Measurements from ENCODE around the gene SMCHD1. TPM values are rescaled to one million over a fixed set of nuclear protein-coding genes. Genes with fewer than 3 reads are reported as not detected.
"Not testable (repeated sequence)": the region's sequence is repeated elsewhere in the genome, so short reads cannot be mapped to it uniquely, and the experiment has no call there.

The SMCHD1 gene
- total RNA-seq, 1 donor from 2014 or later = 163 TPM

GRCh38 chr18:2847317-2848246 lies 192.1 kb downstream of the SMCHD1 start:
- intact Hi-C loops (cut with micrococcal nuclease) = loop anchor here (2.0 to 5.0 kb wide), 3 partner anchors 35 to 275 kb away; partner anchors contain the start of genes METTL4 and NDC80

- intact Hi-C loops (cut with micrococcal nuclease) = loop anchor here (2.0 to 5.0 kb wide), 2 partner anchors 34 to 276 kb away; partner anchors contain the start of genes METTL4 and NDC80
Measured at GRCh38 chr18:2848247-2849246, 193.0 kb downstream of the SMCHD1 start.

GRCh38 chr18:2850816-2851215 lies 195.3 kb downstream of the SMCHD1 start:
- intact Hi-C loops (cut with micrococcal nuclease) = no loop called here

- intact Hi-C loops (cut with micrococcal nuclease) = no loop called here
Measured at GRCh38 chr18:2851771-2852170, 196.2 kb downstream of the SMCHD1 start.

GRCh38 chr18:2852460-2852859 lies 196.9 kb downstream of the SMCHD1 start:
- intact Hi-C loops (cut with micrococcal nuclease) = not testable (repeated sequence)

- intact Hi-C loops (cut with micrococcal nuclease) = no loop called here
Measured at GRCh38 chr18:2853173-2853925, 197.8 kb downstream of the SMCHD1 start.

- intact Hi-C loops (cut with micrococcal nuclease) = no loop called here
Measured at GRCh38 chr18:2853926-2854664, 198.6 kb downstream of the SMCHD1 start.

Other genes with a start within 250 kb of the SMCHD1 start
- gene METTL4, start 84.2 kb upstream of the SMCHD1 start, total RNA-seq = 21.2 and 23.8 TPM in 2 replicates
- gene NDC80, start 84.2 kb upstream of the SMCHD1 start, total RNA-seq = 48.9 and 51.3 TPM in 2 replicates
- gene EMILIN2, start 191.3 kb downstream of the SMCHD1 start, total RNA-seq = 23.5 and 25.3 TPM in 2 replicates

Measured in T-helper 1 cell treated with Interleukin-12 subunit alpha and Interleukin-12 subunit beta and Interleukin-4 antibody, amounts not matched to agents 30 ng/mL and 1 ng/mL, for 36 hours (primary cell).